Activated naive CD4-positive, alpha-beta T cell treated with anti-CD3 and anti-CD28 coated beads for 36 hours (primary cell): Measurements from ENCODE around the gene DCTPP1. TPM values are rescaled to one million over a fixed set of nuclear protein-coding genes. Genes with fewer than 3 reads are reported as not detected.
"Not testable (repeated sequence)": the region's sequence is repeated elsewhere in the genome, so short reads cannot be mapped to it uniquely, and the experiment has no call there.

Source experiments
- CTCF ChIA-PET: fragments of 350-600 bp; sonication (Branson Sonifier 250); formaldehyde crosslinking; loops from one replicate; lab custom pipeline; 2021; ENCODE audit warnings: antibody characterized with exemption; lab: Charles Lee
- DNase-seq: peaks from one replicate; pipeline ENCODE4 v3.0.0-alpha.2; 2020
- H3K27ac Mint-ChIP-seq: one replicate; pipeline ENCODE4 v1.8.0; 2021; ENCODE audit warnings: mild to moderate bottlenecking, mixed read lengths
- H3K27me3 Mint-ChIP-seq: one replicate; pipeline ENCODE4 v1.8.0; 2021; ENCODE audit warnings: low read depth, mixed read lengths
- H3K36me3 Mint-ChIP-seq: one replicate; pipeline ENCODE4 v1.8.0; 2021; ENCODE audit warnings: low read depth, mixed read lengths
- H3K4me1 Mint-ChIP-seq: one replicate; pipeline ENCODE4 v1.8.0; 2021; ENCODE audit warnings: low read depth, mixed read lengths
- H3K4me3 Mint-ChIP-seq: one replicate; pipeline ENCODE4 v1.8.0; 2021; ENCODE audit warnings: mild to moderate bottlenecking, moderate library complexity, mixed read lengths
- H3K9me3 Mint-ChIP-seq: one replicate; pipeline ENCODE4 v1.8.0; 2021; ENCODE audit warnings: mixed read lengths
- intact Hi-C: fragments of 100-400 bp; cut with micrococcal nuclease; formaldehyde crosslinking; loops from one replicate; pipeline ENCODE4 v1.15.1; 2023
- total RNA-seq, 2 experiments: library from RNA; stranded (reverse); gene quantifications; one replicate each; pipeline ENCODE4 v1.2.3, GENCODE V29; 2021

Gene DCTPP1
- total RNA-seq, 2 experiments from 2014 or later, result 69.9 to 73.0 TPM

DNA sequence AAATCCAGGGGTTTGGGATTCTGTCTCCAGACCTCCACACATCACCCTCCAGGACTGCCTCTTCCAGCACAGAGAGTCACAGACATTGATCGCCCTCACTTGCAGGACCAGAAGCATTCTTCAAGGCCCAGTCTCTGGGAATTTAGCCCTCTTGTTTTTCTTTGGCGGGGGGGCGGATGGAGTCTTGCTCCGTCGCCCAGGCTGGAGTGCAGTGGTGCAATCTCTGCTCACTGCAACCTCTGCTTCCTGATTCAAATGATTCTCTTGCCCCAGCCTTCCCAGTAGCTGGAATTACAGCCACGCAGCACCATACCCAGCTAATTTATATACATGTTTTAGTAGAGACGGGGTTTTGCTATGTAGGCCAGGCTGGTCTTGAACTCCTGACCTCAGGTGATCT lies 34.2 kb upstream of the DCTPP1 start:
- Mint-ChIP-seq H3K27ac (no peak overlapping the region), H3K9me3 (no peaks in the 10 kb centered on the region), H3K4me1 (peaks cover 29% of the 10 kb centered on the region), H3K27me3 (no peaks in the 10 kb centered on the region), H3K4me3 (no peak overlapping the region), H3K36me3 (no peaks in the 10 kb centered on the region)
- no peak for DNase-seq
- CTCF ChIA-PET, result interaction anchor here (2.1 kb wide), 1 partner anchor 14 kb away, joined by 8 read pairs; no protein-coding TSS in a partner anchor
- intact Hi-C loops, result no loop called here

DNA sequence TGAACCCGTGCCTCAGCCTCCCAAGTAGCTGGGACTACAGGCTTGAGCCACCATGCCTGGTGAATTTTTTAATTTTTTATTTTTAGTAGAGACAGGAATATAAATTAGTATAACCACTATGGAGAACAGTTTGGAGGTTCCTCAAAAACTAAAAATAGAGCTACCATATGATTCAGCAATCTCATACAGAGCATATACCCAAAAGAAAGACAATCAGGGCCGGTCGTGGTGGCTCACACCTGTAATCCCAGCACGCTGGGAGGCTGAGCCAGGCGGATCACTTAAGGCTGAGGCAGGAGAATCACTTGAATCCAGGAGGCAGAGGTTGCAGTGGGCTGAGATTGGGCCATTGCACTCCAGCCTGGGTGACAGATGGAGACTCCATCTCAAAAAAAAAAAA lies 31.6 kb upstream of the DCTPP1 start:
- DNase-seq, intact Hi-C loops, H3K36me3 Mint-ChIP-seq, H3K27me3 Mint-ChIP-seq, H3K4me3 Mint-ChIP-seq, H3K27ac Mint-ChIP-seq, H3K9me3 Mint-ChIP-seq: not testable (repeated sequence)
- CTCF ChIA-PET, result interaction anchor here (0.7 to 5.6 kb wide), 5 partner anchors 8 to 149 kb away, joined by 4 to 43 read pairs (median 4); no protein-coding TSS in a partner anchor
- peaks cover 47% of the 10 kb centered on the region for H3K4me1 Mint-ChIP-seq

DNA sequence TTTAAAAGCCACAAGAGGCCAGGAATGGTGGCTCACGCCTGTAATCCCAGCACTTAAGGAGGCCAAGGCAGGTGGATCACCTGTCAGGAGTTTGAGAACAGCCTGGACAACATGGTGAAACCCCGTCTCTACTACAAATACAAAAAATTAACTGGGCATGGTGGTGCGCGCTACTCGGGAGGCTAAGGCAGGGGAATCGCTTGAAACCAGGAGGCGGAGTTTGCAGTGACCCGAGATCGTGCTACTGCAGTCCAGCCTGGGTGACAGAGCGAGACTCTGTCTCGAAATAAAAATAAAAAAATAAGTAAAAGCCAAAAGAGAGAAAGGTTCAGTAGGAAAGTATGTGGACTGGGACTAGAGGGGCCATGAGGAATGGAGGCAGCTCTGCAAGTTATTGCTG lies 29.6 kb upstream of the DCTPP1 start:
- no peak for DNase-seq
- intact Hi-C loops, result no loop called here
- H3K27ac Mint-ChIP-seq, result peak overlapping the region; percentile 92
- peaks cover 41% of the 10 kb centered on the region for H3K4me1 Mint-ChIP-seq
- H3K36me3 Mint-ChIP-seq, result no peaks in the 10 kb centered on the region
- no peaks in the 10 kb centered on the region for H3K27me3 Mint-ChIP-seq
- H3K4me3 Mint-ChIP-seq, result no peak overlapping the region
- CTCF ChIA-PET, result interaction anchor here (0.6 to 5.6 kb wide), 5 partner anchors 9 to 76 kb away, joined by 3 to 43 read pairs (median 9); partner anchors contain the start of genes DCTPP1 and ZNF747
- no peaks in the 10 kb centered on the region for H3K9me3 Mint-ChIP-seq

DNA sequence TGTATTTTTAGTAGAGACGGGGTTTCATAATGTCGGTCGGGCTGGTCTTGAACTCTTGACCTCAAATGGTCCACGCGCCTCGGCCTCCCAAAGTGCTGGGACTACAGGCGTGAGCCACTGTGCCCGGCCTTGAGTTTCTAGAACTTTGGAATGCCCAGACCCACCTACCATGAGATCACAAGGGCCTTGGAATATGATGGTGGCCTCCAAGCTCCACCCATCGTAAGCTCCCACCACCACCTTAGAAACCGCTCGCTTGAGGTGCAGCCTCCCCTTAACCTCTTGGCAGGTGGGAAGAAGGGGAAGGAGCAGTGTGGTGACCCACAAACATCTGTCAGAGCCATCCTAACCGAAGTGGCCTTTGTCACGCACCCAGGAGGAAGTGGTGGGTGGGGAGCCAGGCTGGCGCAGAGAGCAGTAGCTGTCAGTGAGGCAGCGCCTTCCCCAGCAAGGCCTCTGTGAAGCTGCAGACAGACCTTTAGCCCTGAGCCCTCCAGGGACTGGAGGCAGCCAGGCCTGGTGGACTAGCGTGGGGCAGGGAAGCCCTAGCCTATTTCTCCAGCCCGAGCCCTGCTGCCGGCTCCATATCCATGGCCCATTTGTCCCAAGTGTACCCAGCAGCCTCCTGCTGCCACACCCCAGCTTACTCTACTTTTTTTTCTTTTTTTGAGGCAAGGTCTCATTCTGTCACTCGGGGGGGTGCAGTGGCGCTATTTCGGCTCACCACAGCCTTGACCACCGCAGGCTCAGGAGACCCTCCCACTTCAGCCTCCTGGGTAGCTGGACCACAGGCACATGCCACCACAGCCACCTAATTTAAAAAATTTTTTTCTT lies 28.9 kb upstream of the DCTPP1 start:
- intact Hi-C loops, result loop anchor here (1.0 kb wide), 2 partner anchors 13 to 28 kb away; partner anchors contain the start of gene DCTPP1
- H3K4me1 Mint-ChIP-seq, result peaks cover 46% of the 10 kb centered on the region
- H3K27ac Mint-ChIP-seq, result peak overlapping the region; percentile 92
- DNase-seq, result peak; percentile 95
- H3K9me3 Mint-ChIP-seq, result no peaks in the 10 kb centered on the region
- no peaks in the 10 kb centered on the region for H3K27me3 Mint-ChIP-seq
- CTCF ChIA-PET, result interaction anchor here (0.6 to 5.6 kb wide), 9 partner anchors 9 to 284 kb away, joined by 3 to 43 read pairs (median 3); partner anchors contain the start of genes DCTPP1, ITGAL, PRR14 and ZNF747
- H3K4me3 Mint-ChIP-seq, result peak overlapping the region; percentile 54
- H3K36me3 Mint-ChIP-seq, result no peaks in the 10 kb centered on the region

DNA sequence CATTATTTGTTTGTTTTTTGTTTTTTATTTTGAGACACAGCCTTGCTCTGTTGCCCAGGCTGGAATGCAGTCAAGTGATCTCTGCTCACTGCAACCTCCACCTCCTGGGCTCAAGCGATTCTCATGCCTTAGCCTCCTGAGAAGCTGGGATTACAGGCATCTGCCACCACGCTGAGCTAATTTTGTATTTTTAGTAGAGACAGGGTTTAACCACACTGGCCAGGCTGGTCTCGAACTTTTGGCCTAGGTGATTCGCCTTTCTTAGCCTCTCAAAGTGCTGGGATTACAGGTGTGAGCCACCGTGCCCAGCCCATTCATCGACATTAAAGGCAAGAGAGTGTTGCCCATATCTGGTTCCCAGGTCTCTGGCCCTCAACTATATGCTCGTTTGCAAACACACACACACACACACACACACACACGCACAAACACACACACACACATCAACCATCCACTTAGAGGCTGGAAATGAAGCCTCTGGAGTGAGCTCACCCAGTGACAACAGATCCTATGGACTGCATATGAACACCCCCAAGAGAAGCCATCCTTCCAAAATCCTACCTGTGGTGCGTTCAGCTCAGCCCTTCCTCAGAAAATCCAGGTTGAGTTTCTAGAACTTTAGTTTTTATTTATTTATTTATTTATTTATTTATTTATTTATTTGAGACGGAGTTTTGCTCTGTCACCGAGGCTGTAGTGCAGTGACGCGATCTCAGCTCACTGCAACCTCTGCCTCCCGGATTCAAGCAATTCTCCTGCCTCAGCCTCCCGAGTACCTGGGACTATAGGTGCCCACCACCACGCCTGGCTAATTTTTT lies 28.1 kb upstream of the DCTPP1 start:
- DNase-seq, result no peak
- H3K4me3 Mint-ChIP-seq, result peak overlapping the region; percentile 54
- H3K27me3 Mint-ChIP-seq, result no peaks in the 10 kb centered on the region
- no peaks in the 10 kb centered on the region for H3K9me3 Mint-ChIP-seq
- CTCF ChIA-PET, result interaction anchor here (0.6 to 5.6 kb wide), 11 partner anchors 8 to 193 kb away, joined by 3 to 43 read pairs (median 4); partner anchors contain the start of genes DCTPP1, ITGAL, PRR14 and ZNF747
- intact Hi-C loops, result loop anchor here (1.0 kb wide), 2 partner anchors 13 to 28 kb away; partner anchors contain the start of gene DCTPP1
- peaks cover 47% of the 10 kb centered on the region for H3K4me1 Mint-ChIP-seq
- H3K27ac Mint-ChIP-seq, result peak overlapping the region; percentile 92
- H3K36me3 Mint-ChIP-seq, result no peaks in the 10 kb centered on the region

DNA sequence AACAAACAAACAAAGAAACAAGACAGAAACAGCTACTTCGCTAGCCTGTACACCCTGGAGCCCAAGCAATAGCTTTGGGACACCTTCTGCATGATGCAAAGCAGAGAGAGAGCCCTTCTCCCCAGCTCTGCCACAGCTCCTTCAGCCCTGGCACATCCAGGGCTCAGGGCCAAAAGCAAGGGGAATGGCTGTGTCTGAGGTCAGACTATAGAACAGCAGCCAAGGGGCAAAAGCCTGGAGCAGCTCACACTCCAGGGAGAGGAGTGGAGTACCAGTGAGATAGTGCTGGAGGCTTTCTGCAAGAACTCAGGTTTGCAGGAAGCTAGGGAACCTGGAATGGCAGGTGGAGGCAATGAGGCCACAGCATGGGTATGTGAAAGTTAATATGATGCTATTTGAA lies 27.4 kb upstream of the DCTPP1 start:
- intact Hi-C loops, result no loop called here
- no peak for DNase-seq
- H3K9me3 Mint-ChIP-seq, result no peaks in the 10 kb centered on the region
- H3K4me1 Mint-ChIP-seq, result peaks cover 51% of the 10 kb centered on the region
- no peaks in the 10 kb centered on the region for H3K27me3 Mint-ChIP-seq
- no peaks in the 10 kb centered on the region for H3K36me3 Mint-ChIP-seq
- no peak overlapping the region for H3K4me3 Mint-ChIP-seq
- peak overlapping the region; percentile 56 for H3K27ac Mint-ChIP-seq
- CTCF ChIA-PET, result interaction anchor here (0.6 to 5.6 kb wide), 11 partner anchors 8 to 233 kb away, joined by 3 to 43 read pairs (median 4); partner anchors contain the start of genes DCTPP1, ITGAL, PRR14 and ZNF747

DNA sequence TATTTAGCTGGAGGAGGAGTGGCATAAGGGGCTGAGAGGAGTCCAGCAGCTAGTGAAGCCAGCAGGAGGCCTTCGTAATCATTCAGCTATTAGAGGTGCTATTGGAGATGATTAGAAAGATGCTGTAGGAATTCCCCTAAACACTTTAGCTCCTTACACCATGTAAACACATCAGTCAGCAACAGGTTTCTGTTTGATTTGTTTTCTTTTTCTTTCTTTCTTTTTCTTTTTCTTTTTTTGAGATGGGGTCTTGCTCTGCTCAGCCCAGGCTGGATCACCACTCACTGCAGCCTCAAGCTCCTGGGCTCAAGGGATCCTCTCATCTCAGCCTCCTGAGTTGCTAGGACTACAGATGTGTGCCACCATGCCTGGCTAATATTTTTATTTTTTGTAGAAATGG lies 26.5 kb upstream of the DCTPP1 start:
- no peaks in the 10 kb centered on the region for H3K27me3 Mint-ChIP-seq
- DNase-seq, result no peak
- CTCF ChIA-PET, result interaction anchor here (0.7 to 2.3 kb wide), 11 partner anchors 11 to 156 kb away, joined by 3 to 11 read pairs (median 4); partner anchors contain the start of genes DCTPP1, ITGAL, SEPHS2 and ZNF747
- H3K9me3 Mint-ChIP-seq, result no peaks in the 10 kb centered on the region
- intact Hi-C loops, result no loop called here
- H3K4me1 Mint-ChIP-seq, result peaks cover 53% of the 10 kb centered on the region
- no peak overlapping the region for H3K4me3 Mint-ChIP-seq
- peak overlapping the region; percentile 11 for H3K27ac Mint-ChIP-seq
- H3K36me3 Mint-ChIP-seq, result no peaks in the 10 kb centered on the region

DNA sequence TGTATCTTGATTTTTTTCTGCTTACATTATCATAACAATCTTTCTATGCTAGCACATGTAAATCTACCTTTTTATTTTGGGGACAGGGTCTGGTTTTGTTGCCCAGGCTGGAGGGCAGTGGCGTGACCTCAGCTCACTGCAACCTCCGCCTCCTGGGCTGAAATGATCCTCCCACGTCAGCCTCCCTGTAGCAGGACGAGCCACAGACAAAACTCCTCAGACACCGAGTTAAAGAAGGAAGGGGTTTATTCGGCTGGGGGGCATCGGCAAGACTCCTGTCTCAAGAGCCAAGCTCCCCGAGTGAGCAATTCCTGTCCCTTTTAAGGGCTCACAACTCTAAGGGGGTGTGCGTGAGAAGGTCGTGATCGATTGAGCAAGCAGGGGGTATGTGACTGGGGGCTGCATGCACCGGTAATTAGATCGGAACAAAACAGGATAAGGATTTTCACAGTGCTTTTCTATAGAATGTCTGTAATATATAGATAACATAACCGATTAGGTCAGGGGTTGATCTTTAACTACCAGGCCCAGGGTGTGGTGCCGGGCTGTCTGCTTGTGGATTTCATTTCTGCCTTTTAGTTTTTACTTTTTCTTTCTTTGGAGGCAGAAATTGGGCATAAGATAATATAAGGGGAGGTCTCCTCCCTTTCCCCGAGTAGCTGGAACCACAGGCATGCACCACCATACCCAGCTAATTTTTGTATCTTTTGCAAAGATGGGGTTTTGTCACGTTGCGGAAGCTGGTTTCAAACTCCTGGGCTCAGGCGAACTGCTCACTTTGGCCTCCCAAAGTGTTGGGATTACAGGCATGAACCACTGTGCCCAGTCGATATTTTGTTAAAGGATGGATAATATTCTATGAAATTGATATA lies 23.1 kb upstream of the DCTPP1 start:
- H3K9me3 Mint-ChIP-seq, DNase-seq, H3K4me3 Mint-ChIP-seq, H3K27me3 Mint-ChIP-seq, H3K27ac Mint-ChIP-seq, H3K36me3 Mint-ChIP-seq, intact Hi-C loops: not testable (repeated sequence)
- H3K4me1 Mint-ChIP-seq, result peaks cover 48% of the 10 kb centered on the region
- CTCF ChIA-PET, result interaction anchor here (1.4 to 1.9 kb wide), 2 partner anchors 82 to 105 kb away, joined by 3 to 4 read pairs; partner anchors contain the start of gene ZNF764

DNA sequence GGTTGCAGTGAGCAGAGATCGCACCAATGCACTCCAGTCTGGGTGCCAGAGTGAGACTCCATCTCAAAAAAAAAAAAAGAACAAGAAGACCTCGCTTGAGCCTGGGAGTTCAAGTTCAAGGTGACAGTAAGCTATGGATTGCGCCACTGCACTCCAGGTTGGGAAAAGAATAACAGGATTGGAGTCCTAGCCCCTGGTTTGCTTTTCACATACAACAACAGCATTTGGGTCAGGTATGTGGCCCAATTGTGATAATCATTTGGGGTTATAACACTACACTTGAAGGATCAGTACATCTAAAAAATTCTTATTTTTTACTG lies 19.2 kb upstream of the DCTPP1 start:
- CTCF ChIA-PET, result interaction anchor here (0.6 to 5.3 kb wide), 32 partner anchors 9 to 245 kb away, joined by 3 to 51 read pairs (median 6); partner anchors contain the start of genes DCTPP1, ITGAL, ZNF747 and ZNF764
- H3K9me3 Mint-ChIP-seq, result peaks cover 6% of the 10 kb centered on the region
- intact Hi-C loops, result loop anchor here (1.0 kb wide), 2 partner anchors 86 to 149 kb away; no protein-coding TSS in a partner anchor
- H3K36me3 Mint-ChIP-seq, result peaks cover 15% of the 10 kb centered on the region
- no peak overlapping the region for H3K27ac Mint-ChIP-seq
- DNase-seq, result no peak
- peaks cover 44% of the 10 kb centered on the region for H3K4me1 Mint-ChIP-seq
- H3K27me3 Mint-ChIP-seq, result no peaks in the 10 kb centered on the region
- no peak overlapping the region for H3K4me3 Mint-ChIP-seq

DNA sequence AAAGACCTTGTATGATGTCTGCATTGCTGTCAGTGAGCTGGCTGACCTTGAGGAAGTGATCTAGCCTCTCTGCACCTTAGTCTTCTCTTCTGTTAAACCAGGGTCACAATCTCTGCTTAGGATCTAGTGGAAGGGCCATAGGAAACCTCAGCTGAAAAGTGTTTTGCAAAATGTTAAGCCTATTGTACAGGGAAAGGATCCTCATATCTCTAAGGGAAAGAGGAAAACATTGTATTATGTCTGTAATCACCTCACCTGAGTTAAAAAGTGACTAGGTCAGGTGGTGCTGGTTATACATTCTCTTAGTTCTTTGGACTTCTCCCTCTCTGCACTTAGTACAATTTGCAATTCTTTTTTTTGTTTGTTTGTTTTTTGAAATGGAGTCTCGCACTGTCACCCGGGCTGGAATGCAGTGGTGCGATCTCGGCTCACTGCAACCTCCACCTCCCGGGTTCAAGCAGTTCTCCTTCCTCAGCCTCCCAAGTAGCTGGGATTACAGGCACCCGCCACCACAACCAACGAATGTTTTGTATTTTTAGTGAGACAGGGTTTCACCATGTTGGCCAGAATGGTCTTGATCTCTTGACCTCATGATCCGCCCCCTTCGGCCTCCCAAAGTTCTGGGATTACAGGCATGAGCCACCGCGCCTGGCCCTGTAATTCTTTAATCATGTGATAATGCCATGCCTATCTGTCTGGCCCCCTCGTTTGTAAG lies 17.8 kb upstream of the DCTPP1 start:
- Mint-ChIP-seq H3K27ac (no peak overlapping the region), H3K27me3 (no peaks in the 10 kb centered on the region), H3K4me1 (peaks cover 49% of the 10 kb centered on the region), H3K36me3 (peaks cover 28% of the 10 kb centered on the region), H3K9me3 (peaks cover 12% of the 10 kb centered on the region), H3K4me3 (no peak overlapping the region)
- CTCF ChIA-PET, result interaction anchor here (0.6 to 5.3 kb wide), 9 partner anchors 18 to 246 kb away, joined by 3 to 51 read pairs (median 6); partner anchors contain the start of genes DCTPP1, ITGAL and ZNF747
- DNase-seq, result no peak
- intact Hi-C loops, result no loop called here
